NCI-H774 (cell line): ENCODE results near the gene CAPZA1.

Experiments used
- DNase-seq: peaks from one replicate; lab custom pipeline; 2025; lab: John Stamatoyannopoulos, UW

Gene CAPZA1

DNA sequence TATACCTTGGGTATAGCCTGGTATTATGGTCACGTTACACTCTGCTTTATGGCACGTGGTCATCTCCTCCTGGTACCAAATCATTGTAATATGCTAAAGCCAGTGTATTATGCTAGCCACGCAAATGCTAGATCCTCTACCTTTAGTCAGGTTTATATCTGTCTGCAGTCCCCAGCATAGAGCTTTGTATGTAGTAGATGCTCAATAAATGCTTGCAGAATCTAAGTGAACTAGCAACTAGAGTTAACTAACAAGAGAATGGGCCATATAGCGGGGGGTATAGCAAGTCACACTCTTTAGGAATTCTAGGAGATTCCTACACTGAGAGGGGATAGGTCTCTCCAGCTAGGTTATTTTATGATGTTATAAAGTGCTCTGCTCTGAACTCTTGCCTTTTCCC, 57.9 kb downstream of the CAPZA1 start:
- no peak for DNase-seq

DNA sequence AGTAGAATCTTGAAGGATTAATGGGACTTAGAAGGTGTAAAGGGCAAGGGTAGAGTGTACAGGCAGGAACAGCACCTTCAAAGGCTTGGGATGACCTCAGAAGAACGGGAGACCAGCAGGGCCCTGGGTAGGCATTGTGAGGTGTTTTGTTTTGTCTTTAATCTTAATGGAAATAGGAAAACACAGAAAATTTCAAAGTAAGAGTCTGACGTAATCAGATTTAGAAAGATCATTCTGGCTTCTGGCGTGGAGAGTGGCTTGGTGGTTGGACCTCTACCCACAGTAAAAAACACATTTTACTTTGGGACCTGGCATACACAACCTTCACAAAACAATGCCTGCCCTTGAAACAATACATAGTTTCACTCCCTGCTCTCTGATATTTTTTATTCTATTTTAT, 59.0 kb downstream of the CAPZA1 start:
- DNase-seq = no peak

DNA sequence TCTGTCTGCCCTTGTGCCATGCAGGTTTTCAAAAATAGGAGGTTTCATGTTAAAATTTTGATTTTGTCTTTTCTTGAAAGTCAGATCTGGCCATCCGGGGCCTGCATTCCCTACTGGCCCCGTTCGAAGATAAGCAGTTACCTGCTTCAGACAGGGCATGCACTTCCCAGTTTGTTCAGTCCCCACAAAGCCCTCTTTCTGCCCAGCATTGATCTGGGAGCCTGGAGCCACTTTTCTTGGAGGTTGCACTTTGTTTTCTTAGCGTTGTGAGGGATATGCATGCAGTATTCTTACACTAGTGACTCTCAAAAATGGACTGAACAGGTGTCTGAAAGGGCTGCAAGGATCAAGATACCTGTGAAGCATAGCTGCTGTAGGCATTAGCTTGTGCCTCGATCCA, 66.3 kb downstream of the CAPZA1 start:
- DNase-seq = no peak

DNA sequence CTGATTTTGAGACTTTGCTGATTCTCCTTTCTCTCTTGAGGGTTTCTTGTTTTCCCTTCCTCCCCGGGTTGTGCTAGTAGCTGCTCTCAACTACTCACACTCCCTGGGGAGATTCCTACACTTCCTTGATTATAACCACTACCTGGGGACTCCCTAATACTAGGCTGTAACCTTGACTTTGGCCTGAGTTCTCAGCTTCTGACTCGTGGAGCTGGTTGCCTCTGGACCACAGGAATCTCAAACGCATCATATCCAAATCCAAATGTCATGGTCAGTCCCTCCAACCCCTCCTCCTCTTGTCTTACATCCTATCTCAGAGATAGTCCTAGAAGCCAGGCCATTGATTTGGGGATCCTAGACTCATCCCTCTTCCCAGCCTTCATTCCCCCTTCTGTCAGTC, 66.8 kb downstream of the CAPZA1 start:
- DNase-seq = no peak

DNA sequence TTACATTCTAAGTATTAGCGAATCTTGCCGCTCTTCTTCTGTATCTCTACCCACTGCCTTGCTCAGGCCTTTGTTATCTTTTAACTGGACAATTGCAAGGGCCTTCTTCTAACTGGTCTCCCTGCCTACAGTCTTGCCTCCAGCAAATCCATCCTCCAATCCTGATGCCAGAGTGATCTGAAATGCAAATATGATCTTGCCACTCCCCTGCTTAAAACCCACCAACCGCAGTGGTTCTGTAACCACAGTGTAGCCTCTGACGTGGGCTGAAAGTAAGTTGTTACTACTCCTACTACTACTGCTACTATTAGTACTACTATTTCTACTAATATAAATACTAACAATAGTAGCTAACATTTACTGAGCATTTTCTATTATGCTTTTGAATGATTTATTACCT, 67.2 kb downstream of the CAPZA1 start:
- DNase-seq = no peak

DNA sequence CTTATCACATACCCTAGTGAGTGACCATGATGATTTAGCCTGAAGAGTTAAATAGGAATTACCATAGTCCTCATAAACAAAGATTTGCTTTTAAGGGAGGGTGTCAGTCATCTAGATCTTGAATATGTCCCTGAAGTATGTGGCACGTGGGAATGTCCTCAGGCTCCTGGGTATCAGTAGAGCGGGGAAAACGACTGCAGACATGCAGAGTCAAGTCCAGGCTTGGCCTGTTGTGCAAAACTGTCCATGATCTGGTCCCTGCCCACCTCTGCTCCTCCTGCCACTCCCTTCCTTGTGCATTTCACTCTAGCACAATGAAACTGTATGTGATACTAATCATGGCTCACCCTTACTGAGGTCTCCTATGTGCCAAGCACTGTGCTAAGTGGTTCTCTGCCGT, 67.7 kb downstream of the CAPZA1 start:
- DNase-seq = no peak

DNA sequence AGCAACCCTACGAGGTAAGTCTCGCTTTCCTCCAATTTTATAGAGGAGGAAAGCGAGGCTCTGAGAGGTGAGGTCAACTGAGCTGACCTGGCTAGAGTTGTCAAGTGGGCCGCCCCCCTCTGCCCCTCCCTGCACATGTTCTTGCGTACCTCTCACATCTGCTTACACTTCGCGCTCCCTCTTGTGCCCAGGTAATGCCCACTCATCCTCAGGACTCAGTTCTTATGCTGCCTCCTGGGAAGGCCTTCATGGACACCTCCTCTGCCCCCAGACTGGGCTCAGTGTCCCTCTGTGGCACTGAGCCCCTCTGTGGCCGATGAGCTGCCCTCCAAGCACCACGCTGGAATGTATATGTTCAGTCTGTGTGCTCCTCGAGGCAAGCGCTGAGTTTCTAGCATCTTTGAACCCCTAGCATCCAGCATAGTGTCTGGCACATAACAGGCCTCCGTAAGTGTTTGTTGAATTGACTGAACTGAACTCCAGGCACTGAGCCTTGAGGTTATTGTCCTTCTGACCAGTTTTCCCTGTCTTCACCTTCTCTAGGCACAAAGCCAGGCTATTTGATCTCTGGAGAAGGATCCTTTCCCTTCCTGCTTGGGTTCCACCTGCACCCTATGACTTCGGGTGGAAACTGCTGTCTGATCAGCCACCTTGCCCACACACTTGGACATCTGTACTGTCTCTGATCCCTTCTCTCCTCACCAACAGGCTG, 68.3 kb downstream of the CAPZA1 start:
- DNase-seq = no peak

DNA sequence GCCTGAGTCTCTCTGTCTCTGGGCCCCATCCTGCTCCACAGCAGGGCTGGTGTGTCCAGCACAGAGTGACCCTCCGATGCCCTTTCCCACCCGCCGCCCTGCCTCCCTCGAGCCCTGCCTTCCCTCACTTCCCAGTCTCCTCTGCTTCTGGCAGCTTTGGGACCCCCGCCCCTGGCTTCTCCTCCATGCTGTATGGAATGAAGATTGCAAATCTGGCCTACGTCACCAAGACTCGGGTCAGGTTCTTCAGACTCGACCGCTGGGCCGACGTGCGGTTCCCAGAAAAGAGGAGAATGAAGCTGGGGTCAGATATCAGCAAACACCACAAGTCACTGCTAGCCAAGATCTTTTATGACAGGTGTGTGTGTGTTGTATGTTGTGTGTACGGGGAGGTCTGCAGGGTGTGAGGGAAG, 69.2 kb downstream of the CAPZA1 start:
- DNase-seq = no peak

DNA sequence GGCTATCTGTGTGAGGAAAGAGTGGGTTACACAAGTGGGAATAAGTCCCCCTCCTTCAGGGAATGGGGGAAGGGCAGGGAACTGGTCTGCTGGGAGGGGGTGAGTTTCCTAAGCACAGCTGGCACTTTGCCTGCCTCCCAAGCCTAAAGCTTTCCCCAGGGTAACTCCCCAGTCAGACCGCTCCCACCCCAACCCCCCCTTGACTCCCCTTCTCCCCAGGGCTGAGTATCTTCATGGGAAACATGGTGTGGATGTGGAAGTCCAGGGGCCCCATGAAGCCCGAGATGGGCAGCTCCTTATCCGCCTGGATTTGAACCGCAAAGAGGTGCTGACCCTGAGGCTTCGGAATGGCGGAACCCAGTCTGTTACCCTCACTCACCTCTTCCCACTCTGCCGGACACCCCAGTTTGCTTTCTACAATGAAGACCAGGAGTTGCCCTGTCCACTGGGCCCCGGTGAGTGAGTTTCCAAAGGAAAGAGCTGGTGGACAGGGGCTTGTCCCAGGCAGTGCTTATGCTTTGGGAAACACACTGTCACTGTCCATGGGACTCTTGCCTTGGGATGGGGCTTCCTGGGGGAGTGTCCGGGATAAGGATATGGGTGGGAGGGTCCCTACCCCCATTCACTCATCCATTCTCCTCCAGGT, 69.7 kb downstream of the CAPZA1 start:
- DNase-seq = no peak

DNA sequence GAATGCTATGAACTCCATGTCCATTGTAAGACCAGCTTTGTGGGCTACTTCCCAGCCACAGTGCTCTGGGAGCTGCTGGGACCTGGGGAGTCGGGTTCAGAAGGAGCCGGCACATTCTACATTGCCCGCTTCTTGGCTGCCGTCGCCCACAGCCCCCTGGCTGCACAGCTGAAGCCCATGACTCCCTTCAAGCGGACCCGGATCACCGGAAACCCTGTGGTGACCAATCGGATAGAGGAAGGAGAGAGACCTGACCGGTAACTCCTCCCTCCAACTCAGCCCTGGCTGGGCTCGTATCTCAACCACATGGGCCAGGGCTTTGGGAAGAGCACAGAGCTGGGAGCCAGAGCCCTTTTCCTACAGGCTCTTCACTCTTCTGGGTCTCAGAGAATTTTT, 70.2 kb downstream of the CAPZA1 start:
- DNase-seq = no peak

DNA sequence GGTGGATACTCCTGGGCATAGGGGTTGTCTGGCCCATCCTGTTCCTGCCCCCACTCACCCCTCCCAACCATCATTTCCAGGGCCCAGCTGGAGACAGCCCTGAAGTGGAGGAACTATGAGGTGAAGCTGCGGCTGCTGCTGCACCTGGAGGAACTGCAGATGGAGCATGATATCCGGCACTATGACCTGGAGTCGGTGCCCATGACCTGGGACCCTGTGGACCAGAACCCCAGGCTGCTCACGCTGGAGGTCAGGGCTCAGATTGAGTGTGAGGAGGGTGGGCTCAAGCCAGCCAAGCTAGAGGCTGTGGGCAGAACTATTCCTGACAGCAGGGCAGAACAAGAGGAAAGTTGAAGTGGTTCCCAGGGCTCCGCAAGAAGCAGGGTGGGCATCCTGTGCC, 73.0 kb downstream of the CAPZA1 start:
- DNase-seq = no peak

DNA sequence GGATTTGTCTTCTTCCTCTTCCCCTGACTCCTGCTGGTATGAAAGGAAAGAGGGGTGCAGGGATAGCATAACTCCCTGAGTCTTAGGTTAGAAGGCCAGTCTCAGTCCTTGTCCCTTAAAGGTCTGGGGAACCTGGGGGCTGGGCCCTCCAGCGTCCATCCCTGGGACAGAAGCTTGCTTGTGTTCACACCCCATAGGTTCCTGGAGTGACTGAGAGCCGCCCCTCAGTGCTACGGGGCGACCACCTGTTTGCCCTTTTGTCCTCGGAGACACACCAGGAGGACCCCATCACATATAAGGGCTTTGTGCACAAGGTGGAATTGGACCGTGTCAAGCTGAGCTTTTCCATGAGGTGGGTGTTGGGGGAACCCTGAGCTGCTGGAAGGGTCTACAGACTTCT, 74.2 kb downstream of the CAPZA1 start:
- DNase-seq = no peak

DNA sequence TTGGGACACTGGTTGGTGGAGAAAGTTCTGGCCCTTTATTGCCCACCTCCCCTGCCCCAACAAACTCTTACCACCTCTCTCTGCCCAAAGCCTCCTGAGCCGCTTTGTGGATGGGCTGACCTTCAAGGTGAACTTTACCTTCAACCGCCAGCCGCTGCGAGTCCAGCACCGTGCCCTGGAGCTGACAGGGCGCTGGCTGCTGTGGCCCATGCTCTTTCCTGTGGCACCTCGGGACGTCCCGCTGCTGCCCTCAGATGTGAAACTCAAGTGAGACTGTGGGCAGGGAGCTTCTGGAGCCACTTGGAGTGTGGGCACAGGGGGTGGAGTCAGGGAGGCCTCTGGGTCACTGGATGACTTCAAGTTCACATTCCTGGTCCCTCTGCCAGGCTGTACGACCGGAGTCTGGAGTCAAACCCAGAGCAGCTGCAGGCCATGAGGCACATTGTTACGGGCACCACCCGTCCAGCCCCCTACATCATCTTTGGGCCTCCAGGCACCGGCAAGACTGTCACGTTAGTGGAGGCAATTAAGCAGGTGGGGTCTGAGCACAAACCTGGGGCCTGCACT, 74.8 kb downstream of the CAPZA1 start:
- DNase-seq = no peak

DNA sequence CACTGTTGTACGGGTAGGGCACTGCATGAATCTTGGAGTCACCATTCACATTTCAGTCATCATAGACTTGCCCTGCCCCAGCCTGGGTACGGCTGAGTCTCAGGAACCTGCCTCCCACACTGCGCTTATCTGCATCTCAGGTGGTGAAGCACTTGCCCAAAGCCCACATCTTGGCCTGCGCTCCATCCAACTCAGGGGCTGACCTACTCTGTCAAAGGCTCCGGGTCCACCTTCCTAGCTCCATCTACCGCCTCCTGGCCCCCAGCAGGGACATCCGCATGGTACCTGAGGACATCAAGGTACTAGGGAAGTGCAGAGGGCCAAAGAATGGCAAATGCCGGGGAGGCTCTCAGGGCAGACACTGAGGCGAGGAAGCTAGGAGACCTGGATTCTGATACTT, 75.6 kb downstream of the CAPZA1 start:
- DNase-seq = no peak

DNA sequence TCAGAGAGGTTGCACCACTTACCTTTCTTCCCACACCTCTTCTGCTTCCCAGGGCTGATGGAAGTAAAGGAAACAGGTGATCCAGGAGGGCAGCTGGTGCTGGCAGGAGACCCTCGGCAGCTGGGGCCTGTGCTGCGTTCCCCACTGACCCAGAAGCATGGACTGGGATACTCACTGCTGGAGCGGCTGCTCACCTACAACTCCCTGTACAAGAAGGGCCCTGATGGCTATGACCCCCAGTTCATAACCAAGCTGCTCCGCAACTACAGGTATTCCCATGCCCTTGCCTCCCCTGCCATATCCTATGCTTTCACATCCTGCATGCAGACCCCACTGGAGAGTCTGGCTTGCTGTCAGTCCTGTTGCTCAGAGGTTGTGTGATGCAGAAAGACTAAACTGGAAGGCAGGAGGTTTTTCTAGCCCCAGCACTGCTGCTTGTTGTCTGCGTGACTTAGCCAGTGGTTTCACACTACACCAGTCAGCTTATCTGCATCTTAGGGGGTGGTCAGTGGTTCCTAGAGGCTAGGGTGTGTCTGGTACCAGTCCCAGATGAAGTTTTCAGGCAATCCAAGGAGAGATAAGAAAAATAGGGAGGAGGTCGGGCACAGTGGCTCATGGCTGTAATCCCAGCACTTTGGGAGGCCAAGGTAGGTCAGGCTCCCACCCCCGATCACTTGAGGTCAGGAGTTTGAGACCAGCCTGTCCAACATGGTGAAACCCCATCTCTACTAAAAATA, 77.1 kb downstream of the CAPZA1 start:
- DNase-seq = no peak

DNA sequence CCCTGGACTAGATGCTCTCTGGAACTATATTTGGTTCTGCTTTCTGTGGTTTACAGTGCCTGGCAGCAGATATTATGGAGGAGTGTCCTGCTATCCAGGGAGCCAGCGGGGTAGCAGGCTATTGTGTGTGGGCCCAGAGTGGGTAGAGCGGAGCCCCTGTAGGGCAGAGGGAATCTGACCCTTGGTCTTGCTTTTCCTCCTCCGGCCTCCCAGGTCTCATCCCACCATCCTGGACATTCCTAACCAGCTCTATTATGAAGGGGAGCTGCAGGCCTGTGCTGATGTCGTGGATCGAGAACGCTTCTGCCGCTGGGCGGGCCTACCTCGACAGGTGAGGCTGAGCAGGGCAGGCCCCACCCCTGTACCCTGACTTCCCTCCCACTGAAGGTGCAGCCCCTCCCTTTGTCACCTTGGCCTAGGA, 78.2 kb downstream of the CAPZA1 start:
- DNase-seq = no peak

DNA sequence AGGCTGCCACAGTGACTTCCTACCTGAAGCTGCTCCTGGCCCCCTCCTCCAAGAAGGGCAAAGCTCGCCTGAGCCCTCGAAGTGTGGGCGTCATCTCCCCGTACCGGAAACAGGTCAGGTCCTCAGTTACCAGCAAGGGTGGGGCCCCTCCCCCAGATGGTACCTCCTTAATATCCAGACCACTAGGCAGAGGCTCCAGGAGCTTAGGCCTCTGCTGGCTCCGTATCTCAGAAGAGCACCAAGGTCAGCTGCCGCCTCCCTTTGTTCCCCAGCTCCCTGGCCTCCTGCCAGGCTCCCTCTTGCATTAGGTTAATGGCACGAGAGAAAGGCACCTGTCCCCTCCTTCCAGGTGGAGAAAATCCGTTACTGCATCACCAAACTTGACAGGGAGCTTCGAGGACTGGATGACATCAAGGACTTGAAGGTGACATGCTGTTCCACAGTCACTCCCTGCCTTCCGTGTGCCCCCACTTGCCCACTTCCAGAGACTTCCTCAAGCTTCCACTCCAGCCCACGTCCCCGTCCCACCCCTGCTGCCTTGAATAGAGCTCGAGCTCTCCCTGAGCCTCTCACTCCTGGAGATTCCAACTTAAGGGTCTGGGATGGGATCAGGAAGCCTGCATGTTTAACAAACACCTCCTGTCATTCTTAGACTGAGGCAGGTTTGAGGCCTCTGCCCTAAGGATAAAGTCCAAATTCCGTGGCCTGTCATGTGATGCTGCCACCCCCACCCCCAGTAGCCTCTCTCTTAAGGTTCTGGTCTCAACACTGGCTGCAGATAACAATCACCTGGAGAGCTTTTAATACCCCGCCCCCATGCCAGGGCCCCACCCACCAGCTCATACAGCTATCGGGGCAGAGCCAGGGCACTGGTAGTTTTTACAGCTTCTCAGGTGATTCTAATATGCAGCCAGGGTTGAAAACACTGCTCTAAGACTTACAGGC, 79.0 kb downstream of the CAPZA1 start:
- peak; percentile 51 for DNase-seq

DNA sequence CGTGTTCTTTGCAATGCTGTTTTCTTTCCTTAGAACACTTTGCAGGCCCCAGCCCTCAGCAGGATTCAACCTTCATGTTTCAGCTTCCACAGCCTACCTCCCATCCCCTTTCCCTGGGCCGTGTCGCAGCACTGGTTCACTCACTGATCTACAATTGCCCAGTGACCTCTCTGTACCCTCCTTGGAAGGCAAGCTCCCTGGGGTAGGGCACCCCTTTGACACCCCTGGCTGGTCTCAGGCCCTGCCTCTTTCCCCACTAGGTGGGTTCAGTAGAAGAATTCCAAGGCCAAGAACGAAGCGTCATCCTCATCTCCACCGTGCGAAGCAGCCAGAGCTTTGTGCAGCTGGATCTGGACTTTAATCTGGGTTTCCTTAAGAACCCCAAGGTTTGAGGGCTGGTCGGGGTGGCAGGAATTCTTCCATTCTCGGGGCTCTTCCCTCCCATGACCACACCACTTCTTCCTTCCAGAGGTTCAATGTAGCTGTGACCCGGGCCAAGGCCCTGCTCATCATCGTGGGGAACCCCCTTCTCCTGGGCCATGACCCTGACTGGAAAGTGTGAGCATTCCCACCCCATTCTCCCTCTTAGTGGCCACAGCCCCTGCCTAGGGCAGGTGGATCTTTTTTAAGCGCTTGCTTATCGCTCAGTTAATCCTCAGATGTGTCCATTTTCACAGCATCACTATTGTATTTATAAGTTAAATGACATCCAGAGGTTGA, 80.0 kb downstream of the CAPZA1 start:
- no peak for DNase-seq

DNA sequence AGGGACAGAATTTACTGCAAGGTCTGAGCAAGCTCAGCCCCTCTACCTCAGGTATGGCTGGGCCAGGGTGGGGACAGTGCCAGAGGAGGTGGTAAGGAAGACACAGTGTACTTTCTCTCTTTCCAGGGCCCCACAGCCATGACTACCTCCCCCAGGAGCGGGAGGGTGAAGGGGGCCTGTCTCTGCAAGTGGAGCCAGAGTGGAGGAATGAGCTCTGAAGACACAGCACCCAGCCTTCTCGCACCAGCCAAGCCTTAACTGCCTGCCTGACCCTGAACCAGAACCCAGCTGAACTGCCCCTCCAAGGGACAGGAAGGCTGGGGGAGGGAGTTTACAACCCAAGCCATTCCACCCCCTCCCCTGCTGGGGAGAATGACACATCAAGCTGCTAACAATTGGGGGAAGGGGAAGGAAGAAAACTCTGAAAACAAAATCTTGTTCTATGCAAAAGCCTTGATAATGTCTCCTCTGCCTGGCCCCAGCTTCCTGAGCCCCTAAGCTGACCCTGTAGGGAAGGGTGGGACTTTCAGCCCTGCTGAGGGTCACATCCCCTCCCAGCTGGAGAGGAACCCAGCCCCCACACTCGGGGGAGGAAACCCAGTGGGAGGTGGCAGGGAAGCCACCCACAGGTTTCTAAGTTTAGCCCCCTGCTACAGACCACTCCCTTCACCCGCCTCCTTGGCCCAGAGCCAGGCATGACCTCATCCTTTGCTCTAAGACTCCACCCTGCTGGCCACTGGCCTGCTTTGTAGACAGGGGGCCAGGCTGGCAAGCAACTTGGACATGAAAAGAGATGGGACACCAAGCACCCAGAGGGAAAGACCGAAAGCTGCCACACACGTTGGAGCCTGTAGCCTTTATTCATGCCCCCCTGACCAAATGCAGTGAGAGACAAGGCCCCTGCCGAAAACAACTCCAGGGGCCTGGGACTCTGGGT, 80.9 kb downstream of the CAPZA1 start:
- DNase-seq = peak; percentile 30
